T-helper 22 cell (primary cell): Measurements from ENCODE around the gene ITPR1.
"Not testable (repeated sequence)": the region's sequence is repeated elsewhere in the genome, so short reads cannot be mapped to it uniquely, and the experiment has no call there.

Source experiments
- DNase-seq: peaks from one replicate; pipeline ENCODE4 v3.0.0-alpha.2; 2020; ENCODE audit warnings: low read depth

Gene ITPR1

GRCh38 chr3:4571690-4572334, 78.7 kb downstream of the ITPR1 start:
- no peak for DNase-seq

GRCh38 chr3:4573153-4573552, 80.0 kb downstream of the ITPR1 start:
- no peak for DNase-seq

GRCh38 chr3:4574426-4574965, 81.3 kb downstream of the ITPR1 start:
- no peak for DNase-seq

GRCh38 chr3:4575381-4575780, 82.2 kb downstream of the ITPR1 start:
- no peak for DNase-seq

- DNase-seq = no peak
These were observed 84.6 kb downstream of the ITPR1 start for GRCh38 chr3:4577721-4578120.

GRCh38 chr3:4580346-4581123, 87.4 kb downstream of the ITPR1 start:
- no peak for DNase-seq

GRCh38 chr3:4581124-4581424, 87.9 kb downstream of the ITPR1 start:
- DNase-seq = no peak

GRCh38 chr3:4581498-4581897, 88.3 kb downstream of the ITPR1 start:
- DNase-seq = no peak

- no peak for DNase-seq
These were observed 88.9 kb downstream of the ITPR1 start for GRCh38 chr3:4581920-4582611.

- no peak for DNase-seq
These were observed 89.5 kb downstream of the ITPR1 start for GRCh38 chr3:4582624-4583023.

GRCh38 chr3:4583416-4583815, 90.3 kb downstream of the ITPR1 start:
- no peak for DNase-seq

GRCh38 chr3:4584456-4585249, 91.5 kb downstream of the ITPR1 start:
- DNase-seq = no peak

- DNase-seq = no peak
These were observed 93.2 kb downstream of the ITPR1 start for GRCh38 chr3:4586381-4586780.

GRCh38 chr3:4587061-4587837, 94.1 kb downstream of the ITPR1 start:
- no peak for DNase-seq

GRCh38 chr3:4587838-4588105, 94.6 kb downstream of the ITPR1 start:
- DNase-seq = no peak

- DNase-seq = no peak
These were observed 95.3 kb downstream of the ITPR1 start for GRCh38 chr3:4588466-4588865.

GRCh38 chr3:4589475-4590097, 96.4 kb downstream of the ITPR1 start:
- DNase-seq = no peak

- DNase-seq = not testable (repeated sequence)
These were observed 97.7 kb downstream of the ITPR1 start for GRCh38 chr3:4590849-4591248.

- no peak for DNase-seq
These were observed 98.5 kb downstream of the ITPR1 start for GRCh38 chr3:4591669-4592068.

- no peak for DNase-seq
These were observed 99.9 kb downstream of the ITPR1 start for GRCh38 chr3:4593014-4593413.

GRCh38 chr3:4595710-4596113, 102.6 kb downstream of the ITPR1 start:
- DNase-seq = no peak
